NCI-H345 treated with DMSO at 0.1 percent for 48 hours (cell line): Measurements from ENCODE around the gene C17orf75.

ENCODE experiments used
- DNase-seq: peaks from one replicate; lab custom pipeline; 2025; ENCODE audit not compliant: unreplicated experiment; lab: John Stamatoyannopoulos, UW

C17orf75 gene

GRCh38 chr17:32307658-32308057 is 34.3 kb downstream of the C17orf75 start:
- DNase-seq = no peak

GRCh38 chr17:32305049-32305448 is 36.9 kb downstream of the C17orf75 start:
- DNase-seq = no peak

- DNase-seq = no peak
Measured at GRCh38 chr17:32303781-32304288, 38.1 kb downstream of the C17orf75 start.

GRCh38 chr17:32302860-32303649 is 38.9 kb downstream of the C17orf75 start:
- no peak for DNase-seq

- DNase-seq = no peak
Measured at GRCh38 chr17:32302037-32302436, 39.9 kb downstream of the C17orf75 start.

- DNase-seq = no peak
Measured at GRCh38 chr17:32299580-32300164, 42.3 kb downstream of the C17orf75 start.

GRCh38 chr17:32298721-32299579 is 43.0 kb downstream of the C17orf75 start:
- DNase-seq = peak; percentile 36

GRCh38 chr17:32298298-32298697 is 43.7 kb downstream of the C17orf75 start:
- DNase-seq = no peak

- no peak for DNase-seq
Measured at GRCh38 chr17:32297860-32298259, 44.1 kb downstream of the C17orf75 start.

- no peak for DNase-seq
Measured at GRCh38 chr17:32297424-32297823, 44.5 kb downstream of the C17orf75 start.

GRCh38 chr17:32292094-32292493 is 49.9 kb downstream of the C17orf75 start:
- DNase-seq = no peak

- peak; percentile 62 for DNase-seq
Measured at GRCh38 chr17:32289471-32290070, 52.4 kb downstream of the C17orf75 start.

GRCh38 chr17:32288615-32289014 is 53.4 kb downstream of the C17orf75 start:
- DNase-seq = no peak

- DNase-seq = no peak
Measured at GRCh38 chr17:32287804-32288511, 54.0 kb downstream of the C17orf75 start.

- no peak for DNase-seq
Measured at GRCh38 chr17:32286518-32286900, 55.5 kb downstream of the C17orf75 start.

- DNase-seq = no peak
Measured at GRCh38 chr17:32285746-32286517, 56.0 kb downstream of the C17orf75 start.

- no peak for DNase-seq
Measured at GRCh38 chr17:32285306-32285705, 56.7 kb downstream of the C17orf75 start.

GRCh38 chr17:32283745-32284201 is 58.2 kb downstream of the C17orf75 start:
- DNase-seq = no peak

- DNase-seq = no peak
Measured at GRCh38 chr17:32281011-32281451, 60.9 kb downstream of the C17orf75 start.
